ENCODE measurements around the gene MYB.
A peak's percentile ranks its signal among the peaks of the same experiment; 100 is the strongest.
"Not testable (repeated sequence)": the region's sequence is repeated elsewhere in the genome, so short reads cannot be mapped to it uniquely, and the experiment has no call there.

MYB gene

DNA sequence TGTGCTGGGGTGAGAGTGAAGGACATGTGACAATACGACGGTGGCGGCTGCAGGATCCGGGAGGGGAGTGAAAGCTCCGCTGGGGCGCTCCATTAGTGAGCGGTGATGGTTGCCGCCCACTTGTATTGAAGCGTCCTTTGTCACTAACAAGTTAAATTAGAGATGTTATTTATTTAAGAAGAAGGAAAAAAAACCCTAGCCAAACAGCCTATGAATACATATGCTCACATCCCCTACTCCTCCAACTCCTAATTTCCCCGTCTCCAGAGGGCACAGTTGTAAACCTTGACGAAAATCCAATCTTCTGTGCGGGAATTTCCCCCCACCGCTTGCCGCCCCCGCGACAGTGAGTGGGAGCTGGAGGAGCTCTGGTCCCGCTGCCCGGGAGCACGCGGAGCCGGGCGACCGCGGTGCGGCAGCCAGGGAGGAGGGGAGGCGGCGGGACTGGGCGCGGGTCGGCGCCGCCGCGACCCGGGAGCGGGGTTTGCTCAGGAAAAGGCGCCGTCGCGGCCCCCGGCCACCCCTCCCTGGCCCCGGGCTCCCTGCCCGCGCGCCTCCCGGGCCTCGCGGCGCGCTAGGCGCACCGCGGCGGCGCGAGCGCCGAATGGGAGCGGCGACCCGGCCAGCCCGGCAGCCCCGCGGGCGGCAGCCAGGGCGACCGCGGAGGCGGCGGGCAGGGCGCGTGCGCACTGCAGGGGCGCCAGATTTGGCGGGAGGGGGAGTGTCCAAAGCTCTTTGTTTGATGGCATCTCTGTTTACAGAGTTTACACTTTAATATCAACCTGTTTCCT, at the start of gene MYB:
MYB (plus strand) TSS at position 767 of the 791 bp plus-strand sequence. CDS start 206 bp downstream, outside the sequence.
- peak in 1 of 2 donors; percentile 56 for DNase-seq (ENCODE audit: extremely low read depth in 1 of 2, low read depth in 1 of 2)

GRCh38 chr6:135132776-135133175, 48.3 kb upstream of the MYB start:
- no peak for DNase-seq (ENCODE audit: extremely low read depth in 1 of 2, low read depth in 1 of 2)

- no peak for DNase-seq (ENCODE audit: extremely low read depth in 1 of 2, low read depth in 1 of 2)
Measured at GRCh38 chr6:135135835-135136234, 45.3 kb upstream of the MYB start.

DNA sequence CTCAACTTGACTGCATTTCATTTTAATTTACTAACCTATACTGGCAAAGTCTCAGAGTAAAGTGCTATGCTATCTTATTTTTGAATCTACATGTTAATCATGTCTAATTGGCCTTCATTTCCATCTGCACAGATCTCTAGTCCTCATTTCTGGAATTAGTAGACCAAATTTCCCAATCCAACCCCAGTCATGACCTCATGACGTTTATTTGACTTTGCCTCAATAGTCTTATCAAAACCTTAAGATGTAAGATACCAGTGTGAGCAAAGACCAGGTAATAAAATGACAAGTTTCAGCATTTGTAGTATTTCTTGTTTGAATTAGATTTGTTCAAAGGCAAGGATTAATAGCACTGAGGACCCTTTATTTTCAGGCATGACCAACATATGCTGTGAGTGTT, 43.3 kb upstream of the MYB start:
- DNase-seq (ENCODE audit: extremely low read depth in 1 of 2, low read depth in 1 of 2), result no peak

DNA sequence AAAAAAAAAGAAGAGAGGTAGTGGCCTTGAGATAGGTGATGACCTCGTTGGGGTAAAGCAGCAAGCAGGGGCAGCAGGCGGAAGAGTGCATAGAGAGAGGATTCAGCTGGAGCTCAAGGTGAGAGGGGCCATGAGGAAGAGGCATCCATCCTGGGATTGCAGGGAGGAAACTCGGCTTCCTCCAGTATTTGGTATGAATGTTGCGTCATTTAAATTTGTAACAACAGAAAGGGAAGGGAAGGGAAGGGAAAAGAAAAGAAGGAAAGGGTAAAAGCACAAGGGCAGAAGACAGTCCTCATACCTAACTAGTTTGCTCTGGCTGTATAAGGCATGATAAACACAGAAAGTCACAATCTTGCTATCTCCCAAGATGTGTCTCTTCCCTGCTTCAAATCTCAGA, 39.9 kb upstream of the MYB start:
- no peak for DNase-seq (ENCODE audit: extremely low read depth in 1 of 2, low read depth in 1 of 2)

GRCh38 chr6:135141728-135142127, 39.4 kb upstream of the MYB start:
- no peak for DNase-seq (ENCODE audit: extremely low read depth in 1 of 2, low read depth in 1 of 2)

- not testable (repeated sequence) for DNase-seq (ENCODE audit: extremely low read depth in 1 of 2, low read depth in 1 of 2)
Measured at GRCh38 chr6:135142232-135142631, 38.9 kb upstream of the MYB start.

DNA sequence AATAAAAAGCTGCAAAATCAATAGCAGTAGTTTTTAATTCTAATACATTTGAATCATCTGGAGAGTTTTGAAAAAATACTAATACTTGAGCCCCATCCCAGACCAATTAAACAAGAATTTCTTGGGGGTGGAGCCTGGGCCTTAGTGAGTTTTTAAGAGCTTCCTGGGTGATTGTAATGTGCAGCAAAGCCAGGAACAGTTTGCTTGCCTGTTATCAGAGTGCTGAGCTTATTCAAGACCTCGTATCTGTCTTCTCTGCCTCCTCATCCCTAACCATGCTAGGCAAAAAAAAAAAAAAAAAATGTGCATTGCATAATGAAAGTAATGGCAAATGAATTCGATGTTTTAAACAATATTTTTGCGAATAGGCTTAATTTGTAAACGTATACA, 36.4 kb upstream of the MYB start:
- DNase-seq (ENCODE audit: extremely low read depth in 1 of 2, low read depth in 1 of 2), result no peak

GRCh38 chr6:135145063-135145800, 35.9 kb upstream of the MYB start:
- DNase-seq (ENCODE audit: extremely low read depth in 1 of 2, low read depth in 1 of 2), result no peak

DNA sequence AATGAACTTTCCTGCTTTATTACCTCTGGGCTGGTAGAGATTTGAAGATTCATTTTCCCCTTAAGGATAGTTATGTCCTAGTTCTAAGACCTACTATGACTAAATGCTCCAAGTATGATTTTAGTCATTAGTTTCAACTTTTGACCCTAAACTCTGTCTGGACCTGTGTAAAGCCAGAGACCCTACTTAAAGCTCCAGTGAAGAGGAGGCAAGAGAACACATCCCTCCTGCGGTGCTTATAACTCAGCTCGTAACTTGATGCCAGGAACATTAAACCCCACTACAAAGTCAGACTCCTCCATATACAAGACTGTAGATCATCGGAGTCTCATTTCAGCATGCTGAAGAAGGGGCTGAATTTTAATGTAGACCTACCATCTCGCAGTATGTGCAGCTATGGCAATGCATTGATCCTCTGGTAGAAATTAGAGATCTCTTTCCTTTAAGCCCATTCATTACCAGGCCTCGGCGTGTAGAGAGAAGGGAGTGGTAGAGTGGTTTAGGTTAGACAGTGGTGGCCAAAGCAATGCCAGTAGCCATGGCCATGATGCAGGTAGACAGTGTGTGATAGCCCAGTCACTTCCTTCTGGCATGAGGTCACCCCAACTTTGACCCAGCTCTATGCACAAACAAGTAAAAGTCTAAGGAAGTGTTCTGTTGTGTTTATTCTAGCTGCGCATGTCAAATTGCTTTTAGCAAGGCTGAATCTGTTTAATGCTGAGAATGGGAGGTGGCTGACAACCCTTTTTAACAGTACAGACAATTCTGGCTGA, 34.8 kb upstream of the MYB start:
- no peak for DNase-seq (ENCODE audit: extremely low read depth in 1 of 2, low read depth in 1 of 2)

GRCh38 chr6:135147637-135148592, 33.2 kb upstream of the MYB start:
- no peak for DNase-seq (ENCODE audit: extremely low read depth in 1 of 2, low read depth in 1 of 2)

GRCh38 chr6:135148889-135149288, 32.2 kb upstream of the MYB start:
- no peak for DNase-seq (ENCODE audit: extremely low read depth in 1 of 2, low read depth in 1 of 2)

- no peak for DNase-seq (ENCODE audit: extremely low read depth in 1 of 2, low read depth in 1 of 2)
Measured at GRCh38 chr6:135149376-135149775, 31.7 kb upstream of the MYB start.

- DNase-seq (ENCODE audit: extremely low read depth in 1 of 2, low read depth in 1 of 2), result not testable (repeated sequence)
Measured at GRCh38 chr6:135150481-135150880, 30.6 kb upstream of the MYB start.

DNA sequence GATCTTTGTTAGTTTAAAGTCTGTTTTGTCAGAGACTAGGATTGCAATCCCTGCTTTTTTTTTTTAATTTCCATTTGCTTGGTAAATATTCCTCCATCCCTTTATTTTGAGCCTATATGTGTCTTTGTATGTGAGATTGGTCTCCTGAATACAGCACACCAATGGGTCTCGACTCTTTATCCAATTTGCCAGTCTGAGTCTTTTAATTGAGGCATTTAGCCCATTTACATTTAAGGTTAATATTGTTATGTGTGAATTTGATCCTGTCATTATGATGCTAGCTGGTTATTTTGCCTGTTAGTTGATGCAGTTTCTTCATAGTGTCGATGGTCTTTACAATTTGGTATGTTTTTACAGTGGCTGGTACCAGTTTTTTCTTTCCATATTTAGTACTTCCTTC, 27.0 kb upstream of the MYB start:
- not testable (repeated sequence) for DNase-seq (ENCODE audit: extremely low read depth in 1 of 2, low read depth in 1 of 2)

DNA sequence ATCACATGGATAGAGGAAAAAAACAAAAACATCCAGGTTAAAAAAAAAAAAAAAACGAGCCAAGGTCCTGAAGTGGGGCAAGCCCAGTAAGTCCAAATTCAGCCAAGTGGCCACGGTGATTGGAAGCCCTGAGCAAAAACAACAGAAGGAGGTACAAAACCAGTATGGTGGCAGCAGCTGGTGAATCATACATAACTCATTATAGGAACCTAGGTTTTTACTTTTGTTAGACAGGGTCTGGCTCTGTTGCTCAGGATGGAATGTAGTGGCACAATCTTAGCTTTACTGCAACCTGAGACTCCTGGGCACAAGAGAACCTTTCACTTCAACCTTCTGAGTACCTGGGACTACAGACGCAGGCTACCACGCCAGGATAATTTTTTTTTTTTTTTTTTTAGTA, 22.7 kb upstream of the MYB start:
- no peak for DNase-seq (ENCODE audit: extremely low read depth in 1 of 2, low read depth in 1 of 2)

DNA sequence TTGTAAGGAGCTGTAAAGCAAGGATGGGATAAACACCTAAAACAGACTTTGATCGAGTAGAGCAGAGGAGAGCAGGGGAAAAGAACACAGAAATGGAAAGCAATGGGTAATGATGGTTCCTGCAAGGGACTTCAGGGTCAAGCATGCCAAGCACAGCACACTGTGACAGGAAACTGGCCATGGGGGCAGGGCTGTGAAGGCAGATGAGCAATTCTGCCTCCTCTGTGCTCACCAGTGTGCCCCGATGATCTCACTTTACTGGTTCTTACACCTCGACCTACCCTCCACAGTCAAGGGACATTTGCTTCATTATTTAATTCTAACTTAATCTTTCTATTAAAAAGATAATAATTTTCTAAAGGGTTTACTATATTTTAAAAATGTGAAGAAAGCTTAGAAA, 21.6 kb upstream of the MYB start:
- no peak for DNase-seq (ENCODE audit: extremely low read depth in 1 of 2, low read depth in 1 of 2)

GRCh38 chr6:135161411-135162395, 19.4 kb upstream of the MYB start:
- no peak for DNase-seq (ENCODE audit: extremely low read depth in 1 of 2, low read depth in 1 of 2)

Measured in activated CD8-positive, alpha-beta memory T cell treated with anti-CD3 and anti-CD28 coated beads for 1 hour (primary cell).